Measurements from ENCODE around the gene WDR59.
"Not testable (repeated sequence)": the region's sequence is repeated elsewhere in the genome, so short reads cannot be mapped to it uniquely, and the experiment has no call there.

The WDR59 gene

DNA sequence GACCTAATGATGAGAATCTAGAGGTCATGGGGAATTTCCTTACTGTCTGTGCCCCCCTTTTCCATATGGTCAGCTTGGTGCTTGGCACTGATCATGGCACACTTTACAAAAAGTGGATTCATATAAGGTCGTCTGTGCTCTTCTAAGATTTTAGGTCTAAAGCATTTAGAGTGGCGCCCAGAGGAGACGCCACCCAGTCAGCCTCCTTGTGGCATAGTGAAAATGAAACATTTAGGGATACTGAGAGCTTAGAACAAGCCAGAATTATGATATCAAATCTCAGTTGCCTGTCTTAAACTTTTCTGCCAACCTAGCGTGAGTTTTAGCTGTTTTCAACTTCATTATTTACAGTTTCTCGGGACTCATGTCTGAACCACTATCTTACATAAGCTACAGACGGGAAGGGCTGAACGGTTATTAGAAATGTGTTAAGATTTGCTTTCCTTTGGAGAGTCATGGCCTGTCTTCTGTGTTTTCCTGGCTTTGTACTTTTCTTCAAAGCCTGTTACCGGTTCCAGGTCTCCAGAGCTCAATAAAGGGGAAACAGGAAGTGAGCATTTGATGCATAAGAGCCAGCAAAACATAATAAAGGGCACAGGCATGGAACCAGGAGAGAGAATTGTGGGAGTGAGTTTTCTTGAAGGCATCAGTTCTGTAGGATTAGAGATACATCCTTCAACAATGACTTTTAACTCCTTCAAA, 27.6 kb upstream of the WDR59 start:
- DNase-seq, result no peak

- DNase-seq, result no peak
These were observed 26.8 kb upstream of the WDR59 start for GRCh38 chr16:75011634-75012307.

DNA sequence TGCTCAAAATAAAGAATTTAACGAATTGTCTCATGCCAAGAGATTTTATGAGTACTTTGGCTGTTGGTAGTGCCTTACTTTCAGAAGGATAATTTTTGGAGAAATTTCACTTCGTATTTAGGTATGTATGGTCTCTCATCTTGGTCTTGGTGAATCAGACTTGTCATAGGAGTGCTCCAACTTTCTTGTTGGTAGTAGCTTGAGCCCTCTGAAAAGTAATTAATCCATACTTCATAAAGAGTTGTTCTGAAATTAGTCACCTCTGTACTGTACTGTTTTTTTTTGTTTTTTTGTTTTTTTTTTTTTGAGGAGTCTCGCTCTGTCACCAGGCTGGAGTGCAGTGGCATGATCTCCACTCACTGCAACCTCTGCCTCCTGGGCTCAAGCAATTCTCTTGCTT, 25.5 kb upstream of the WDR59 start:
- DNase-seq, result no peak

DNA sequence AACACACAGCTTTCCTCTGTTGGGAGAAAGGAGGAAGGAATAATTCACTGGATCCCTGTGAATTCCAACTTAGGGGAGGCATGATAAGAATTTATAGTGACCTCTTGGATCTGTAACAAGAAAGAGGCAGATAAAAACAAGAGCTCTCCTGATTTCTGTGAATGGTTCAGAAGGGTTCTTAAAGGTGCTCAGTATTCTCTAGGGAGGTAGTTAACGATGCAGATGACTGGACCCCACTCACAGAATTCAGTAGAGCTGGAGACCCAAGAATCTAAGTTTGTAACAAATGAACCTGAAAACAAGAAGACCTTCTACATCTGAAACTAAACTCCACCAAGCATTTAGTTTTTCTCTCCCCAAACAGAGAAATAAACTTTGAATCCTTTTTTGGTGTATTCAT, 22.5 kb upstream of the WDR59 start:
- DNase-seq, result no peak

DNA sequence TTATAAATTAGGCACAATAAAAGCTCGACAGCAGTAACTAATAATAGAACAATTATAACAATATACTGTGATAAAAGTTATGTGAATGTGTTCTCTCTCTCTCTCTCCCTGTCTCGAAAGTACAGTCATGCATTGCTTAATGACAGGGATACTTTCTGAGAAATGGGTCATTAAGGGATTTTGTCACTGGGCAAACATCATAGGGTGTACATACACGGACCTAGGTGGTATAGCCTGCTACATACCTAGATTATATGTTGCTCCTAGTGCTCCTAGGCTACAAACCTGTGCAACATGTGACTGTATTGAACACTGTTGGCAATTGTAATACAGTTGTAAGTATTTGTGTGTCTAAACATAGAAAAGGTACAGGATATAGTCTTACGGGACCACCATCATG, 20.8 kb upstream of the WDR59 start:
- no peak for DNase-seq

DNA sequence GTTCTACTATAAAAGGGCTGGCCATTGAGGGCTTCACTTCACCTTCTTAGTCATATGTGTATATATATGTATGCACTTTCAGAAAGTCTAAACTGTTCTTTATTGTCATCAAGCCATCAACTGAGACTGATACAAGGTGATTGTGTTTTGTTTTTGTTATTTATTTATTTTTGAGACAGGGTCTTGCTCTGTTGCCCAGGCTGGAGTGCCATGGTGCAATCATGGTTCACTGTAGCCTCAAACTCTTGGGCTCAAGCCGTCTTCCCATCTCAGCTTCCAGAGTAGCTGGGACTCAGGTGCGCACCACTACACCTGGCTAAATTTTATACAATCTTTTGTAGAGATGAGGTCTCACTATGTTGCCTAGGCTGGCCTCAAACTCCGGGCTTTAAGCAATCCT, 19.5 kb upstream of the WDR59 start:
- DNase-seq, result no peak

- no peak for DNase-seq
These were observed 19.0 kb upstream of the WDR59 start for GRCh38 chr16:75003931-75004330.

- DNase-seq, result no peak
These were observed 17.6 kb upstream of the WDR59 start for GRCh38 chr16:75002474-75002873.

- no peak for DNase-seq
These were observed 15.7 kb upstream of the WDR59 start for GRCh38 chr16:75000481-75001081.

DNA sequence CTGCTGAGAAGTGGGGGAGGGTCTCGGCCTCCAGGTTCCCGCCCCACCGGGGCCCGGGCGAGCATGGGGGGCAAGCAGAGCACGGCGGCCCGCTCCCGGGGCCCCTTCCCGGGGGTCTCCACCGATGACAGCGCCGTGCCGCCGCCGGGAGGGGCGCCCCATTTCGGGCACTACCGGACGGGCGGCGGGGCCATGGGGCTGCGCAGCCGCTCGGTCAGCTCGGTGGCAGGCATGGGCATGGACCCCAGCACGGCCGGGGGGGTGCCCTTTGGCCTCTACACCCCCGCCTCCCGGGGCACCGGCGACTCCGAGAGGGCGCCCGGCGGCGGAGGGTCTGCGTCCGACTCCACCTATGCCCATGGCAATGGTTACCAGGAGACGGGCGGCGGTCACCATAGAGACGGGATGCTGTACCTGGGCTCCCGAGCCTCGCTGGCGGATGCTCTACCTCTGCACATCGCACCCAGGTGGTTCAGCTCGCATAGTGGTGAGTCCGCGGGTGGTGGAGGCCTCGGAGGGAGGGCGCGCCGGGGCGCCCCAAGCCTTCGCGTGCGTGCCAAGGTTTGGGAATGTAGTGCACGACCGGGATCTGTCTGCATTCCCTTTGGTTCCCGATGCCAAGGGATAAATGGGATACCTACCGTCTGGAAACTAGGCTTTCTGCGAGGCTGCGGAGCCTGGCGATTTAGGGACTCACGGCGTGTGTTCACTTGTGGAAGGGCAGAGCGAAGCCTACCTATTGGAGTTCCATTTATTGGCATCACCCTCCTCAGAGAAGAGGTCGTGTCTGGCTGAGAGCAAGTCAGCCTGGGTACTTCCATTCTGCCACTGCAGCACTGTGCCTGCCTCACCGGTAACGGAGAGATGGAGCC, 14.9 kb upstream of the WDR59 start:
- no peak for DNase-seq

GRCh38 chr16:74999219-74999608, 14.3 kb upstream of the WDR59 start:
- no peak for DNase-seq

DNA sequence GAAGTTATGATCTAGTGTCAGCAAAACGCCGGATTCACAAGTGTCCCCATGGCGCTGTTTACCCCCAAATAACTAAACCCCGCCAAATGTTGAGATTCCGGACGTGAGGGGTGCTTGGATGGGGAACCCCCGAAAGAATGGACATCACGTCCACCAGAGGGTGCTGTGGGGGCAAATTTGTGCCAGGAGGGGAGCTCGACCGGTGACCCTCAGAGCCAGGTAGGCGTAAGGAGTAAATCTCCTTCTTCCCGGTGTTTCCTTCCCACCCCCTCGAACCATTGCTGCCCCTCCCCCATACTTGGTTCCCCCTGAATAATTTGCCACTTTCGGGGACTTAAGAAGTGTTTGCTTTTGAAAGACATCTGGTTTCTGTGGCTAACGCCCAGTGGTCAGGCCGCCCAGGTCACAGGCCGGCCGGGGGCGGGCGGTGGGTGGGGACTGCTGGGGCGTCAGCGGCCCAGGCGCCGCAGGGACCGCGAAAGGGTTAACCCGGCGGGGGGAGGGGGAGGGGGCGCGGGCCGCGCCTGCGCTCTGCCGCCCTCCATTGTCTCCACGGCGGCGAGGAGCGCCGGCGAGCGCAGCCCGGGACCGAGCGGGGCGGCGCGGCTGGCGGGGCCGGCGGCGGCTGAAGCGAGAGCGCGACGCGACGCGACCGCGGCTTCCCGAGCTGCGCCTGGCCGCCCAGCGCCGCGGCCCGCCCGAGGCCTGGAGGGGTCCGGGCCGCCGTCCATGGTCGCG, 13.7 kb upstream of the WDR59 start, which contains the start of gene ZNRF1:
ZNRF1 (plus strand) TSS at position 544 of the 738 bp plus-strand sequence. CDS start 648 bp downstream, outside the sequence.
- DNase-seq, result no peak

DNA sequence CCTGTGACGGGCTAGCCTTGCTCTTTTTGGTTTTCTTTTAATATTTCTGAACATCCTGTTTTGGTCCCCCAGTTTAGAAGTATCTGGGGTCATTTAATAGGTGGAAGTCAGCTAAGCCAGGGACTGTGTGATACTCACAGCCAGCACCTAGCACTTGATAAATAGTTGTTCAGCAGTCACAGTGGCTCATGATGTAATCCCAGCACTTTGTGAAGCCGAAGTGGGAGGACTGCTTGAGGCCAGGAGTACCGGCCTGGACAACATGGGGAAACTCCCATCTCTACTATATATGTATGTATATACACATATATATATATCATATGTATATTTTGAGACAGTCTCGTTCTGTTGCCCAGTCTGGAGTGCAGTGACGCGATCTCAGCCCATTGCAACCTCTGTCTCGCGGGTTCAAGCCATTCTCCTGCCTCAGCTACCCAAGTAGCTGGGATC, 12.1 kb upstream of the WDR59 start:
- DNase-seq, result no peak

- no peak for DNase-seq
These were observed 11.1 kb upstream of the WDR59 start for GRCh38 chr16:74995986-74996385.

GRCh38 chr16:74991593-74992403, 6.9 kb upstream of the WDR59 start:
- DNase-seq, result no peak

GRCh38 chr16:74991268-74991592, 6.3 kb upstream of the WDR59 start:
- DNase-seq, result no peak

GRCh38 chr16:74990832-74991231, 5.9 kb upstream of the WDR59 start:
- no peak for DNase-seq

DNA sequence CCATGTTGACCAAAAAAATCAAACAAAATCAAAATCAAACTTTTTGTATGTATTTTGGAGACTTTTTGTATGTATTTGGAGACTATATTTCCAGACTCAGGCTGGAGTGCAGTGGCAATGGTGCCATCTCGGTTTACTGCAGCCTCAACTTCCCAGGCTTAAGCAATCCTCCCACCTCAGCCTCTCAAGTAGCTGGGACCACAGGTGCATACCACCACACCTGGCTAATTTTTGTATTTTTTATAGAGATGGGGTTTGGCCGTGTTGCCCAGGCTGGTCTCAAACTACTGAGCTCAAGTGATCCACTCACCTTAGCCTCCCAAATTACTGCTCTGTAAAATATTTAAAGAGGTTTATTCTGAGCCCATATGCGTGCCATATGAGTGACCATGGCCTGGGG, 4.9 kb upstream of the WDR59 start:
- DNase-seq, result not testable (repeated sequence)

DNA sequence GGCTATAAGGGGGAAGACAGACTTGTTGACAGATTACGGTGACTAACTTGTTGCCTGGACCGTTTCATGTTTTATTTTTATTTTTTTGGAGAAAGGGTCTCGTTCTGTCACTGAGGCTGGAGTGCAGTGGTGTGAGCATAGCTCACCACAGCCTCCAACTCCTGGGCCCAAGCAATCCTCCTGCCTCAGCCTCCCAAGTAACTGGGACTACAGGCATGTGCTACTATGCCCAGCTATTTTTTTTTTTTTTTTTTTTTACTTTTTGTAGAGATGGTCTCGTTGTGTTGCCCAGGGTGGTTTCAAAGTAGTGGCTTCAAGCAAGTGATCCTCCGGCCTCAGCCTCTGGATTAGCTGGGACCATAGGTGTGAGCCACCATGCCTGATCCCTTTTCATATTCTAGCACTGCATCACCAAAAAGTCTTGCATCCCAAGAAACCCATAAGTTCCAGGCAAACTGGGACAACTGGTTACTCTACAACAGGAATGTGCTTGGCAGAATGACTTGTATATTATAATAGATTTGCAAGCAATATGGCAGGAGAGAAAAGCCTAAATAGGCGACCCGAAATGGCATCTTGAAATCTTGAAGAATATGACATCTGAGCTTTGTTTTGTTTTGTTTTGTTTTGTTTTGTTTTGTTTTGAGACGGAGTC, 2.2 kb upstream of the WDR59 start:
- DNase-seq, result no peak

- DNase-seq, result no peak
These were observed 762 bp downstream of the WDR59 start for GRCh38 chr16:74984194-74984528.

DNA sequence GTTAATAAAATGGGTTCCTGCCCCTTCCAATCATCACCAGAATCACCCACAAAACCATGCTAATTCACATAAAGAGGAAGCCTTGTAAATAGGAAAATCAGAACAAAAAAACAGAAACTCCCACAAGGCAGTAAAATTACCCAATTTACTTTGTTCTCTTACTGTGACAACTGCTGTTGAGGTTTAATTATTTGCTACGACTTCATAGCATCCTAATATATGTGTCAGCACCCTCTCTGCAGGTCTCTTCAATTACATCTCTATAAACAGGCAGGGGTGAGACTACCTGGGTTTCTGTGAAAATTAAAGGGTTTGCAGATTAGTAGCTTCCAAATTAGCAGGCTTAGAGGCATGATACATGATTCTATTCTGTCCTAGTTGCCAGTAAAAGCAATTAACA, 2.7 kb downstream of the WDR59 start:
- no peak for DNase-seq
